GM19455 (cell line): ENCODE results near the gene GAD1.

Experiments
- ATAC-seq: cut with Tn5 transposase; IDR thresholded peaks from one replicate; pipeline ENCODE4 v1.9.1; 2021; ENCODE audit not compliant: unreplicated experiment

Gene GAD1

DNA sequence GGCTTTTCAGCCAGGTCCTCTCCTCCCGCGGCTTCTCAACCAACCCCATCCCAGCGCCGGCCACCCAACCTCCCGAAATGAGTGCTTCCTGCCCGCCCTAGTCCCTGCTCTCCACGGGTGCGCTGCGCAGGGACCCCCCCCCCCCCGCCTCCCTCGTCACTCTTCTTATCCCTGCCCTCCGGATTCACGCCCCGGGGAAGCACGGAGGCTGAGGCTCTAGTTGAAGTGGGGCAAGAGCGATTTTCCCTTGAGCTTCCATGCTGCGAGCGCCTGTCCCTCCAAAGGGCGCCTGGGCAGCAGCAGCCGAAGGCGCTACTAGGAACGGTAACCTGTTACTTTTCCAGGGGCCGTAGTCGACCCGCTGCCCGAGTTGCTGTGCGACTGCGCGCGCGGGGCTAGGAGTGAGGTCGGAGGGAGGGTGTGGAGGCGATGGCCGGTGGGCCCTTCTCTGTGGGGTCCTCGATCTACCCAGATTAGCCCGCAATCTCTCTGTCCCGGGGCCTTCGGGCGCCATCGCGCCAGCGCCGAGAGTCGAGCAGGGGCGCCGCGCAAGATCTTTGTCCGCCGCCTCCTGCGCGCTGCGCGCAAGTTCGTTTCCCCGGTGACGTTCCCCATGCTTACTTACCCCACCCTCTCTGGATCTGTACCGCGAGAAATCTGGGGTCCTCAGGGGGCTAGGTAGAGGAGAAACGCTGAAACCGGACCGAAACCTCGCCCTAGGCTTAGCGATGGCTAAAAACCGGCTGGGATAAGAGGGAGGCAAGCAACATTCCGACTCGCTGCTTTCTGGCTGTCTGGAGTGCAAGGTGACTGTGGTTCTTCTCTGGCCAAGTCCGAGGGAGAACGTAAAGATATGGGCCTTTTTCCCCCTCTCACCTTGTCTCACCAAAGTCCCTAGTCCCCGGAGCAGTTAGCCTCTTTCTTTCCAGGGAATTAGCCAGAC lies 677 bp downstream of the GAD1 start:
- ATAC-seq: no peak

- no peak for ATAC-seq
These were observed 1.5 kb downstream of the GAD1 start for GRCh38 chr2:170818036-170818751.

DNA sequence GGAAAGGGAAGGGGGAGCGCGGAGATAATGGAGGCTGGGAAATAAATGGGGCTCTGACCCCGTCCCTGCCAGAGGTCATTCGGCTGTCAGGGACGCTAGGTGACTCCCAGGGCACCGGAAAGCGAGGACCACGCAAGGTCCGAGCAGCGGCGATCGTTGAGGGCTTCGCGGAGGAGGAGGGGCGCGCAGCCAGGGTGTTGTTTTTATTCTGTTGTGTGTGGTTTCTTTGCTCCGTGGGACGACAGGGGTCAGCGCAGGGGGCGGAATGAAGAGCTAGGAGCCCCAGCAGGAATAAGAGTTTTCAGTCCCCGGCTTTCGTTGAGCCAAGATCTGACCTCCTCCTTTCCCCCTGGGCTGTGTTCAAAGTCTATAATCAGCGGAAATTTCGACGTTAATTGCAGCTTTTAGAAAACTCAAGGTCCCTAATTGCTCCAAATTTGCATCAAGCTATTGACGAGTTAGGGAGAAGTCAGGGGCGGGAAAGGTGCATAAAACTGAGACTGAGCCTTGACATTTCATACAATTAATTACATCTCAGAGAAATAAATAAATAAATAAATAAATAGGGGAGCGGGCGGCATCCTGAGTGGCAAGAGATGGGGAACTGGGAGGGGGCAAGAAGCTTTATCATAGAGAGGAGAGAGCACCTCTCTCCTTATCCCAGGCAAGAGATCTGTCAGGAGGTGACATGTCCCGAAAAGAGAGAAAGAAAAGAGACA lies 2.2 kb downstream of the GAD1 start:
- ATAC-seq: no peak

GRCh38 chr2:170819680-170820664 lies 3.3 kb downstream of the GAD1 start:
- ATAC-seq: no peak

GRCh38 chr2:170820757-170821530 lies 4.3 kb downstream of the GAD1 start:
- ATAC-seq: no peak

- ATAC-seq: no peak
These were observed 5.0 kb downstream of the GAD1 start for GRCh38 chr2:170821531-170822289.

DNA sequence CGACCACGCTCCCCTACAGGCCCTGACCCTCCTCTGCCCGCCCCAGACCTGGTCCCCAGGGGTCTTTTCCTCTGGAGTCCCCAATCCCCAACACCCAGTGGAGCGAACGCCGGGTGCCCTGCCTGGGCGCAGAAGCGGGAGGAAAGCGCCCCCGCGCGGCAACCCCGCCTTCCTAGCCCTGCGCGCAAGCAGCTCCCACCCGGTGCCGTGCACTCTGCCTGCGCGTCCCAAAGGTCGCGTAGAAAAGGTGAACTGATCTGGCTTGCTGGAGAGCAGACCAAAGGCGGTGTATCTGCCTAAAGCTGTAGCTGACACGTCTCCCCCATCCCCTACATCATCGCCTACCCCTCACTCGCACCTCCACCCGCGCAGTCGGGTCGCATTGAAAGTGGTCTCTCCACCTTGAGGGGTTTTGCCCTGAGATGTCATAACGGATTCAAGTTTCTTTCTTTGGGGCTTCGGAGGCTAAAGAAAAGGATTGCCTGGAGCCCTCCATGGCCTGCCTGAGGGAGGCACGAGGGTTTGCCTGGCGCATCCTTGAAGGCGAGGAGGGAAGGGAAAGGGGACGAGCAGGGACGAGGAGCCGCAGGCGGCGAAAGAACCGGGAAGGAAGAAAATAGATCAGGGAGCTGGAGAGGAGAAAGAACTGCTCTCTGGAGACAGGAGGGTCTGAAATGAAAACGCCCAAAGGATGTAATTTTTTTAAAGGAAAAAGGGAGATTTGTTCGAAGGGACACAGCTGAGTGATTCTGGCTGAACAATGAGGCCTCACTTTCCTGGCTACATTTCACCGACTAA lies 5.8 kb downstream of the GAD1 start:
- no peak for ATAC-seq

- ATAC-seq: no peak
These were observed 6.6 kb downstream of the GAD1 start for GRCh38 chr2:170823088-170823897.

GRCh38 chr2:170823898-170824215 lies 7.2 kb downstream of the GAD1 start:
- no peak for ATAC-seq

- no peak for ATAC-seq
These were observed 7.9 kb downstream of the GAD1 start for GRCh38 chr2:170824526-170825015.

DNA sequence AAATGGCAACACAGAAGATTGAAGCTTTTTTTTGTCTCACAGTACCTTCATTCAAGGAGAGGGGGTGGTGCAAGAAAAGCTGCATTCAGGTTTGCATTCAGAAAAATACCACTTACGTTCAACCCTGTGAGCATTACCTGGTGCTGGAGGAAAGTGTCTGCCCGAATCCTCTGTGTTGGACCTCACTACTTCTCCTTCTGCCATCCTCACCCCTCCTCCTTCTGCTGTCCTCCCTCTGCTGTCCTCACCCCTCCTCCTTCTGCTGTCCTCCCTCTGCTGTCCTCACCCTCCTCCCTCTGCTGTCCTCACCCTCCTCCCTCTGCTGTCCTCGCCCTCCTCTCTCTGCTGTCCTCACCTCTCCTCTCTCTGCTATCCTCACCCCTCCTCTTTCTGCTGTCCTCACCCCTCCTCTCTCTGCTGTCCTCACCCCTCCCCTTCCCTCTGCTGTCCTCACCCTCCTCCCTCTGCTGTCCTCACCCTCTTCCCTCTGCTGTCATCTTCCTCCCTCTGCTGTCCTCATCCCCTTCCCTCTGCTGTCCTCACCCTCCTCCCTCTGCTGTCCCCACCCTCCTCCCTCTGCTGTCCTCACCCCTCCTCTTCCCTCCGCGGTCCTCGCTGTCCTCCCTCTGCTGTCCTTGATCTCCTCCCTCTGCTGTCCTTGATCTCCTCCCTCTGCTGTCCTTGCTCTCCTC lies 11.3 kb downstream of the GAD1 start:
- ATAC-seq: no peak

DNA sequence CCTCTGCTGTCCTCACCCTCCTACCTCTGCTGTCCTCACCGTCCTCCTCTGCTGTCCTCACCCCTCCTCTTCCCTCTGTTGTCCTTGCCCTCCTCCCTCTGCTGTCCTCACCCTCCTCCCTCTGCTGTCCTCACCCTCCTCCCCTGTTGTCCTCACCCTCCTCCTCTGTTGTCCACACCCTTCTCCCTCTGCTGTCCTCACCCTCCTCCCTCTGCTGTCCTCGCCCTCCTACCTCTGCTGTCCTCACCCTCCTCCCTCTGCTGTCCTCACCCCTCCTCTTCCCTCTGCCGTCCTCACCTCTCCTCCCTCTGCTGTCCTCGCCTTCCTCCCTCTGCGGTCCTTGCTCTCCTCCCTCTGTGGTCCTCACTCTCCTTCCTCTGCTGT lies 11.8 kb downstream of the GAD1 start:
- no peak for ATAC-seq

DNA sequence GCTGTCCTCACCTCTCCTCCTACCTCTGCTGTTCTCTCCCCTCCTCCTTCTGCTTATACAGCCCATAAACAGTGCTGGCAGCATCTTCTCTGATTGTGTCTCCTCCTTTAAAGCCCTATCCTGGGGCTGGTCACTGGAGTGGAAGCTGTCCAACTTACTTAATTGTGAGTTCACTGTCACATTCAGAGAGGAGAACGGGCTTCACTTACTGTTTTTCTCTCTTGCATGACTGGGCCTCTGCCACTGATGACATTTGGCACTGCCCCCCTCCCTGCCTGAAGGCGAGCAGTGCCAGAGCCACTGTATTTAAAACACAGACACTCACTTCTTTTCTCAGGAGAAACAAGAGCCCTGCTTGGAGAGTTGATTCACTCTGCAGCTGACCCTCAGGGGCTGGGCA lies 12.3 kb downstream of the GAD1 start:
- ATAC-seq: no peak

DNA sequence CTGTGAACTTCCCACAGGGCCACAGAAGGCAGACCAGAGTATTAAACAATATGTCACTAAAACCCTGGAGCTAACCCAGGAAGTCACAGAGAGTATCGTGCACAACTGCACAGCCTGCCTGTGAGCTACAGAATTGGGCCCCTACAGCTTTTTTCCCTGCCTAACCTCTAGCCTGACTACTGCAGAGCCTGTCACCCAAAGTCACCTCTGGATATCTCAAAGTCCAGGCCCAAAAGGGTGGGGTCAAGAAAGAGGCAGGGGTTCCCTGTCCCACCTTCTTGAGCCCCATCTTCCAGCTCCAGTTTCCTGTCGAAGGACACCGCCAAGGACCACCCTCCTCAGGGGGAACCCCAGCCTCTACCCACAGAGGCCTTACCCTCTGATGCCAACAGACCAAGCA lies 13.5 kb downstream of the GAD1 start:
- ATAC-seq: no peak

- ATAC-seq: no peak
These were observed 14.4 kb downstream of the GAD1 start for GRCh38 chr2:170831115-170831514.

DNA sequence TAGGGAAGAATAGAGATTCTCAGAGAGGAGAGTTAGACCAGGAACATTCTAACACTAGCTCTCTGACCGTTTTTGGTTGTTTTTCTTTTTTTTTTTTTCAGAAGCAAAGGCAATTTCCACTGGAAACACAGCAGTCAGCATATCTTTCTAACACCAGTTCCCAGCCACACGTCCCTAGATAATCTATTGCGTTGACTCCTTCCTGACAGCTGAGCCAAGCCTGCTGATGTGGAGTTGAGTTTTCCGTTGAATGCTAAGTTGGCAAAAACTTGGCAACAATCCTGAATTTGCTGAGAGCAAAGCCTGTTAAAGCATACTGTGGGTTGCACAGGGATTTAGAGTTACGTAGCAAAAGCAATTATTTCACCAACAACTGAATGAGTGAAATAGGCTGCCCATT lies 19.3 kb downstream of the GAD1 start:
- ATAC-seq: no peak

DNA sequence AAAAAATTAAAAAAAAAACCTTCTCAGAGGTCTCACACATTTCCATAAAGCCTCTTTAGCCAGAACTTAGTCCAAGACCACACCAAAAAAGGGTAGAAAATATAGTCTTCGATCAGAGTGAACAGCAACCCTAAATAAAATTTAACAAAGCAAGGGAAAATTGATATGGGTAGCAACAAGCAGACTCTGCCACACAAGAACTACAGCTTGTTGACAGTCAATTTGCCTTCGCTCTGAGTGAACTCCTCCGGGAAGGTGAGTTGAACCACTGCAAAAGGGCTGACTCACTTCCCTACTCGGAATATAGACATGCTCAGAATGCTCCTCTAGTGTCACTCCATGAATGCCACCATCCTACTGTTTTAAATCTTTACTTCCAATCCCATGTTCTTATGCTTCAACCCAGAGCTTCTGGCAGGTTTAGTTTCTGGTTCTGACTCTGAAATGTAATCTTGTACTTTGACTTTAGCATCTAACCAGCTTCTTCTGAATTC lies 24.1 kb downstream of the GAD1 start:
- ATAC-seq: no peak
